ENCODE measurements around the gene HTR3E.

DNA sequence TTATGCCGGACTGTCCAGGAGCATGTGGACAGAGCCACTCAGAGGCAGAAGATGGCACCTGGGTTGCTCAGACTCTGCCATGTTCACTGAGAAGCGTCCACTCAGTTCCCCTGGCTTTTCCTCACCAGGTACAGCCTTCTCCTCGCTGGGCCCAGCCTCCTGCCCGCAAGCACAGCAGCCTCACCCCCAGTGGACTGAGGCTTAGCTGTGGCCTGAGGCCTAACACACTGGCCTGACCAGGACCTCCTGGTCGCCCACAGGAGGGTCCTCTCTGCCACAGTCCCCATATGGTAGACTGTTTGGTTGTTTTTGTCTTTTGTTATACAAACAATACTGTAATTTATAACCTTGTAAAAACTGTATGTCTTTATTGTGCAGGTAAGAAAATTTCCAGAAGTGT, 28.5 kb upstream of the HTR3E start:
- TF ChIP-seq POLR2A (IDR thresholded peaks at IDR 0.05; ENCODE audit: low read length), result no peak
- no peak for TF ChIP-seq NFE2L2 (conservative IDR thresholded peaks at IDR 0.05; ENCODE audit: low read length)
- no peak for TF ChIP-seq POLR2AphosphoS2 (conservative IDR thresholded peaks at IDR 0.05; ENCODE audit: low read length)
- no peak for TF ChIP-seq SMC3 (IDR thresholded peaks at IDR 0.05)
- no peak for TF ChIP-seq MAZ (IDR thresholded peaks at IDR 0.05; ENCODE audit: borderline replicate concordance, low read depth, low read length)
- TF ChIP-seq CTCF (IDR thresholded peaks at IDR 0.05), result no peak
- TF ChIP-seq RNF2 (IDR thresholded peaks at IDR 0.05; ENCODE audit: borderline replicate concordance, low read depth), result no peak
- TF ChIP-seq EP300 (IDR thresholded peaks at IDR 0.05), result no peak
- TF ChIP-seq MYC (IDR thresholded peaks at IDR 0.05; ENCODE audit: borderline replicate concordance, low read length), result no peak
- no peak for TF ChIP-seq HMGXB4 (CRISPR knock-in tag; IDR thresholded peaks at IDR 0.05; ENCODE audit: borderline replicate concordance)
- no peak for TF ChIP-seq RAD21 (conservative IDR thresholded peaks at IDR 0.05 in 1 of 2, IDR thresholded peaks at IDR 0.05 in 1 of 2)
- no peak for TF ChIP-seq ZC3H11A (IDR thresholded peaks at IDR 0.05)
- TF ChIP-seq JUNB (IDR thresholded peaks at IDR 0.05), result no peak
